BLaER1 treated with 17β-estradiol and CSF1 and Interleukin-3, amounts not matched to agents 10 nM and 100 nM (cell line): ENCODE data around the gene PCNX2.

Source experiments
- H3K27ac ChIP-seq, 11 experiments: shearing (Covaris generic); formaldehyde crosslinking; 2 replicates each; pipeline ENCODE4 v1.8.1; 2022
- H3K27me3 ChIP-seq, 11 experiments: shearing (Covaris generic); formaldehyde crosslinking; 2 replicates each; pipeline ENCODE4 v1.8.1; 2022
- H3K36me3 ChIP-seq, 11 experiments: shearing (Covaris generic); formaldehyde crosslinking; 2 replicates each; pipeline ENCODE4 v1.8.1; 2022
- H3K4me1 ChIP-seq, 10 experiments: shearing (Covaris generic); formaldehyde crosslinking; 2 replicates each; pipeline ENCODE4 v1.8.1; 2022
- H3K4me2 ChIP-seq, 11 experiments: shearing (Covaris generic); formaldehyde crosslinking; 2 replicates each; pipeline ENCODE4 v1.8.1; 2022
- H3K4me3 ChIP-seq, 10 experiments: shearing (Covaris generic); formaldehyde crosslinking; 2 replicates each; pipeline ENCODE4 v1.8.1; 2022
- H3K9ac ChIP-seq, 11 experiments: shearing (Covaris generic); formaldehyde crosslinking; 2 replicates each; pipeline ENCODE4 v1.8.1; 2022
- H3K9me3 ChIP-seq, 11 experiments: shearing (Covaris generic); formaldehyde crosslinking; replicated peaks in 1 of 11; 2 replicates each; pipeline ENCODE4 v1.8.1; 2022
- H4K20me1 ChIP-seq, 11 experiments: shearing (Covaris generic); formaldehyde crosslinking; 2 replicates each; pipeline ENCODE4 v1.8.1; 2022
- Cebpa-rat ChIP-seq, 11 experiments: shearing (Covaris generic); IDR thresholded peaks; 2 replicates each; pipeline ENCODE4 v1.8.1; 2022

The PCNX2 gene

DNA sequence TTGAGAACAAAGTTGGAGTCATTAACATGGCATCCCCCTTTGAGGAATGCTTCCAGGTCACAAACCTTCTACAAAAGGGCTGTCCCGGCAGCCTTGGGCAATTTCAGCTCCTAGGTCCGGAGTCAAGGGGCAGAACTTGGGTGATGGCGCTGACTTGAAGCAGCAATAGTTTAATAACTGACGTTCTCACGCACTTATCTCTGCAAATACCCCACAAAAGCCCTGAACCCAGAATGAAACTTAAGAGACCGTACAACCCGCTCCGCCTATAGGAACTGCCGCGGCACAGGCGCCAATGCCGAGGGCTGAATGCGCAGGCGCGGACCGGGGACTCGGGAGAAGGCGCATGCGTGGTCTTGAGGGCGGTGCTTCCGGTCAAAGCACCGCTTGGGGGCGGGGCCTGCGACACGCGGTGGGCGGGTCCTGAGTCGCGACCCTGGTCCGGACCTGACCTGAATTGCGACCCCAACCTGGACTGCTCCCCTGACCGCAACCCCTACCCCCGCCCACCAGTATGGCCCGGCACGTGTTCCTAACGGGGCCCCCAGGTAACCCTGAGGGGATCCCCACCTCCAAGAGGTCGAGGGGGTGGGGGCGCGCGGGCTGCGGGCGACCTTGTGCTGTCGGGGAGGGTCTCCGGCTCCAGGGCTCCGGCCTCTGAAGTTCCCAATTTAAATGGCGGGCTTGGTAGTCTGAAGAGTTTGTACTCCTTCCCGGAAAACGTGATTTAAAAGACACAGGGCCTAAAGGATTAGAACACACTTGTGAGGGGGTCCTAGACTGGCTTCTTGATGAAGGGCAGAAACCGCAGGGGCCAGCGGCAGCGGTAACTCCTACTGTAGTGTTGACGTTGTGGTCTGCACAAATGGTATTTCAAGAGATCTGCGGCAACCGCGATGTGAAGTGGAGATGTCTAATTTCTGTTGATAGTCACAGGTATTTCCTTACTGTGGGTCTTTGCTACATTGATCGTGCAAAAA lies 345.0 kb downstream of the PCNX2 start, which contains the start of gene NTPCR:
NTPCR (plus strand) TSS at position 415 of the 980 bp plus-strand sequence; CDS start at position 515, 100 bp downstream.
- H4K20me1 ChIP-seq: no peaks in the 10 kb centered on the region
- H3K27me3 ChIP-seq: no peaks in the 10 kb centered on the region
- peaks cover under 1 to 6% (median 2%) of the 10 kb centered on the region in 11 experiments; a peak in 14 of 22 replicates for H3K36me3 ChIP-seq
- TF ChIP-seq Cebpa-rat (IDR thresholded peaks at IDR 0.05): no peak
- peak within 1 kb of the TSS; percentile 77 to 92 (median 85) for H3K9ac ChIP-seq
- H3K27ac ChIP-seq: peak within 1 kb of the TSS; percentile 76 to 89 (median 82)
- peaks cover 0 to 7% (median 5%) of the 10 kb centered on the region in 11 experiments; a peak in 13 of 22 replicates for H3K9me3 ChIP-seq
- H3K4me1 ChIP-seq: peaks cover 26 to 45% (median 32%) of the 10 kb centered on the region in 10 experiments
- peak within 1 kb of the TSS; percentile 74 to 94 (median 83) for H3K4me2 ChIP-seq
- H3K4me3 ChIP-seq: peak within 1 kb of the TSS; percentile 78 to 96 (median 87)

GRCh38 chr1:232949636-232950196 lies 345.8 kb downstream of the PCNX2 start:
- Histone ChIP-seq H3K9ac (peak overlapping the region; percentile 77 to 92 (median 85)), H3K27ac (peak overlapping the region; percentile 76 to 89 (median 82); a peak in 21 of 22 replicates), H4K20me1 (no peaks in the 10 kb centered on the region), H3K4me2 (peak overlapping the region; percentile 74 to 94 (median 83)), H3K27me3 (no peaks in the 10 kb centered on the region), H3K9me3 (peaks cover 1 to 15% (median 13%) of the 10 kb centered on the region in 11 experiments; a peak in 18 of 22 replicates), H3K4me3 (peak overlapping the region; percentile 78 to 96 (median 87)), H3K36me3 (no peaks in the 10 kb centered on the region; a peak in 1 of 22 replicates), H3K4me1 (peaks cover 27 to 39% (median 31%) of the 10 kb centered on the region in 10 experiments)
- no peak for TF ChIP-seq Cebpa-rat (IDR thresholded peaks at IDR 0.05)

GRCh38 chr1:232944347-232944746 lies 351.2 kb downstream of the PCNX2 start:
- Histone ChIP-seq H3K27ac (peak overlapping the region in 8 of 11 experiments; percentile 19 to 52 (median 28); a peak in 10 of 22 replicates), H3K4me1 (peaks cover 9 to 36% (median 26%) of the 10 kb centered on the region in 10 experiments), H3K9me3 (peaks cover 7 to 34% (median 25%) of the 10 kb centered on the region in 11 experiments; a peak in 18 of 22 replicates), H3K4me2 (peak overlapping the region in 9 of 11 experiments; percentile 22 to 60 (median 41); a peak in 14 of 22 replicates), H3K36me3 (no peaks in the 10 kb centered on the region), H4K20me1 (no peaks in the 10 kb centered on the region), H3K4me3 (peak overlapping the region in 1 of 10 experiments; percentile 21; a peak in 2 of 20 replicates), H3K27me3 (no peaks in the 10 kb centered on the region), H3K9ac (no peak overlapping the region)
- TF ChIP-seq Cebpa-rat (IDR thresholded peaks at IDR 0.05): no peak

DNA sequence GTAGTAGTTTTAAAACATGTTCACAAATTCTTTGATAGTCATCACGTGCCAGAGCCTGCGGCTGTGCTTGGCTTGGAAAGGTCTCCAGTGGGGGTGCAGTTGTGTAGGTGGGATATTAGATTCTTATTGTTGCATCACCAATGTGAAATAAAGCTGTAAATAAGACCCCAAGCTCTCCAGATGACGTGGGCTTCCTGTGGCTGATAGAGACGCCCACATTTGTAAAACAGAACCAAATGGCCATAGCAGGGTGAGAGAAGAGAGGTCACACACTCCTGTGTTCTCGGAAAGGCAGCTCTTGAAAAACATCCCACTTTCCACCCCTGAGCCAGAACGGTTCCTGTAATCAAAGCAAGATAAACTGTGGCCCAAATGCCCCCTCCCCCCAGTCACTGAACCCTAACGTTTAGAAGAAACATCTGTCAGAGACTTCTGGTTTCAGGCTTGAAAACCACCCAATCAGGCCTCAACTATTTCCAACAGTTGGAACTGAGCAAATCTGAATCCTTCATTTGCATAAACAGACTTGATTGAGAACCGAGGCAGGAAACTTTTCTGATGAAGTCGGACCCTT lies 351.8 kb downstream of the PCNX2 start:
- Histone ChIP-seq H3K4me1 (peaks cover 9 to 33% (median 25%) of the 10 kb centered on the region in 10 experiments), H3K4me2 (peak overlapping the region; percentile 19 to 60 (median 37); a peak in 19 of 22 replicates), H3K4me3 (peak overlapping the region in 1 of 10 experiments; percentile 21; a peak in 2 of 20 replicates), H3K36me3 (no peaks in the 10 kb centered on the region), H4K20me1 (no peaks in the 10 kb centered on the region), H3K27ac (peak overlapping the region in 8 of 11 experiments; percentile 19 to 52 (median 28); a peak in 11 of 22 replicates), H3K27me3 (no peaks in the 10 kb centered on the region), H3K9me3 (peaks cover 7 to 34% (median 25%) of the 10 kb centered on the region in 11 experiments; a peak in 18 of 22 replicates), H3K9ac (no peak overlapping the region)
- peak in 2 of 11 experiments; percentile 16 to 63; a peak in 1 of 22 replicates for TF ChIP-seq Cebpa-rat (IDR thresholded peaks at IDR 0.05)

GRCh38 chr1:232942413-232943294 lies 352.9 kb downstream of the PCNX2 start:
- Histone ChIP-seq H3K4me2 (peak overlapping the region in 3 of 11 experiments; percentile 35 to 47 (median 37); a peak in 4 of 22 replicates), H3K4me3 (no peak overlapping the region), H3K9ac (no peak overlapping the region), H3K36me3 (no peaks in the 10 kb centered on the region), H3K9me3 (peaks cover 7 to 34% (median 25%) of the 10 kb centered on the region in 11 experiments; a peak in 18 of 22 replicates), H3K27ac (no peak overlapping the region), H3K4me1 (peaks cover 9 to 33% (median 25%) of the 10 kb centered on the region in 10 experiments), H3K27me3 (no peaks in the 10 kb centered on the region), H4K20me1 (no peaks in the 10 kb centered on the region)
- TF ChIP-seq Cebpa-rat (IDR thresholded peaks at IDR 0.05): no peak

GRCh38 chr1:232940262-232940661 lies 355.3 kb downstream of the PCNX2 start:
- Histone ChIP-seq H3K4me2 (no peak overlapping the region), H3K4me1 (peaks cover 11 to 38% (median 30%) of the 10 kb centered on the region in 10 experiments), H4K20me1 (no peaks in the 10 kb centered on the region), H3K27me3 (no peaks in the 10 kb centered on the region), H3K9ac (no peak overlapping the region), H3K9me3 (peaks cover 7 to 26% (median 17%) of the 10 kb centered on the region in 11 experiments; a peak in 18 of 22 replicates), H3K27ac (no peak overlapping the region), H3K36me3 (no peaks in the 10 kb centered on the region), H3K4me3 (no peak overlapping the region)
- TF ChIP-seq Cebpa-rat (IDR thresholded peaks at IDR 0.05): no peak

DNA sequence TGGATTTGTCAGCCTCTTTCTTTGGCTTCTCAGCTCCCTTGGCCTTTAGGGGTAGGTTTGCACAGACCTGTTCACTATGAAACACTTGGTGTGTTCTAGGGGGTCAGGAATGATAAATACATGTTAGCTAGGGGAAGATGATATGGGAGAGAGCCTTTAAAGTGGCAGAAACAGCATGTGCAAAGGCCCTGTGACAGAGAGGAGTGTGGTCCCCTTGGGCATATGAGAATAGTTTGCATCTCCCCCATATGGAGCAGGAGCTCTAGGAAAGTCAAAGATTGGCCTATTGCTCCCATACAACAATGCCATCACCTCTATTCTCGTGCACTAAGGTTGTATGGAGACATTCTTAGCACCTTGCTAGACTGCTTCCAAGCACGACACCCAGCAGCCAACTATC lies 355.8 kb downstream of the PCNX2 start:
- Histone ChIP-seq H3K4me3 (no peak overlapping the region), H3K9ac (no peak overlapping the region), H4K20me1 (no peaks in the 10 kb centered on the region), H3K9me3 (peaks cover 7 to 21% (median 12%) of the 10 kb centered on the region in 11 experiments; a peak in 18 of 22 replicates), H3K27ac (no peak overlapping the region), H3K36me3 (no peaks in the 10 kb centered on the region), H3K27me3 (no peaks in the 10 kb centered on the region), H3K4me2 (no peak overlapping the region), H3K4me1 (peaks cover 11 to 43% (median 34%) of the 10 kb centered on the region in 10 experiments)
- TF ChIP-seq Cebpa-rat (IDR thresholded peaks at IDR 0.05): no peak
